C4-2B (cell line): ENCODE data around the gene PRKG1.

Experiments
- H3K27ac ChIP-seq: fragments of 450-650 bp; 2 replicates; pipeline ENCODE4 v1.5.1; 2017
- ZFX ChIP-seq: fragments of 450-650 bp; IDR thresholded peaks from 2 replicates; pipeline ENCODE4 v1.6.1; 2017
- TF ChIP-seq, protein P1 (sequence below): fragments of 450-650 bp; conservative IDR thresholded peaks from 2 replicates; pipeline ENCODE4 v1.5.1; 2017; ENCODE audit warnings: mild to moderate bottlenecking

The PRKG1 gene

DNA sequence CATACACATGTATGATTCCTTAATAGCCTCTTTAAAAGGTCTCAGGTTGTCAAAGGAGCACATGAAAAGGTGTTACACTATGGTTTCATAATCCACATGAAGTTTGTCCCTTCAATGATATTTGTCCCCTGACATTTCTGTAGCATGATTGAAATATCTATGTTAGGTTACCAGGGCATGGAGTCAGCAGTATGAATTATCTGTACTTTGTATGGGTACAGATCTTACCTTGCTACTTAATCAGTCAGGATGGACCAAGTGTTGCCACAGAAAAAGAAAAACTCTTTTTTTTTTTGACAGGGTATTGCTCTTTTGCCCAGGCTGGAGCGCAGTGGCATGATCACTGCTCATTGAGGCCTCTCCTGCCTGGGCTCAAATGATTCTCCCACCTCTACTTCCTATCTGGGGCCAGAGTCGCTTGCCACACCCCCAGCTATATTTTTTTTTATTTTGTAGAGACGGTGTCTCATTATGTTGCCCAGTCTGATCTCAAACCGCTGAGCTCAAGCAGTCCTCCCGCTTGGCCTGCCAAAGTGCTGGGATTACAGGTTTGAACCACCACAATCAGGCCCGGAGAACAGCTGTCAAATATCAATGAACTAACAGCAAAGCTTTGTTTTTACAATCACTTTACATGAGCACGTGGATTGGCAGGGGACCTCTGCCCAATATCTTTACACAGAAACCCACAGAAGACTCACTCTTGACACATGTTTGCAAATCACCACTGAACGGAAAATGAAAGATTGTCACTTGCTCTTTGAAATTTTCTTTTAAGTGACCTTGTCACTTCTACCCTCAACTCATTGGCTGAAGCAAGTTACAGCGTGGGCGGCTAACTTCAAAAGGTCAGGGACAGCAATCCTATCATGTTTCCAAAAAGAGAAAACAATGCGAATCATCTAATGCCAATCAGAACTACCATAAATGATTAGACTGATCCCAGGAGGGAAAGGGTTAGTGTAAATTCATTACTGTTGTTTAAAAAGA lies 140.2 kb downstream of the PRKG1 start:
- H3K27ac ChIP-seq, result no peak overlapping the region
- TF ChIP-seq ZFX, result no peak
- TF ChIP-seq, protein P1, sequence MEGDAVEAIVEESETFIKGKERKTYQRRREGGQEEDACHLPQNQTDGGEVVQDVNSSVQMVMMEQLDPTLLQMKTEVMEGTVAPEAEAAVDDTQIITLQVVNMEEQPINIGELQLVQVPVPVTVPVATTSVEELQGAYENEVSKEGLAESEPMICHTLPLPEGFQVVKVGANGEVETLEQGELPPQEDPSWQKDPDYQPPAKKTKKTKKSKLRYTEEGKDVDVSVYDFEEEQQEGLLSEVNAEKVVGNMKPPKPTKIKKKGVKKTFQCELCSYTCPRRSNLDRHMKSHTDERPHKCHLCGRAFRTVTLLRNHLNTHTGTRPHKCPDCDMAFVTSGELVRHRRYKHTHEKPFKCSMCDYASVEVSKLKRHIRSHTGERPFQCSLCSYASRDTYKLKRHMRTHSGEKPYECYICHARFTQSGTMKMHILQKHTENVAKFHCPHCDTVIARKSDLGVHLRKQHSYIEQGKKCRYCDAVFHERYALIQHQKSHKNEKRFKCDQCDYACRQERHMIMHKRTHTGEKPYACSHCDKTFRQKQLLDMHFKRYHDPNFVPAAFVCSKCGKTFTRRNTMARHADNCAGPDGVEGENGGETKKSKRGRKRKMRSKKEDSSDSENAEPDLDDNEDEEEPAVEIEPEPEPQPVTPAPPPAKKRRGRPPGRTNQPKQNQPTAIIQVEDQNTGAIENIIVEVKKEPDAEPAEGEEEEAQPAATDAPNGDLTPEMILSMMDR, result no peak

DNA sequence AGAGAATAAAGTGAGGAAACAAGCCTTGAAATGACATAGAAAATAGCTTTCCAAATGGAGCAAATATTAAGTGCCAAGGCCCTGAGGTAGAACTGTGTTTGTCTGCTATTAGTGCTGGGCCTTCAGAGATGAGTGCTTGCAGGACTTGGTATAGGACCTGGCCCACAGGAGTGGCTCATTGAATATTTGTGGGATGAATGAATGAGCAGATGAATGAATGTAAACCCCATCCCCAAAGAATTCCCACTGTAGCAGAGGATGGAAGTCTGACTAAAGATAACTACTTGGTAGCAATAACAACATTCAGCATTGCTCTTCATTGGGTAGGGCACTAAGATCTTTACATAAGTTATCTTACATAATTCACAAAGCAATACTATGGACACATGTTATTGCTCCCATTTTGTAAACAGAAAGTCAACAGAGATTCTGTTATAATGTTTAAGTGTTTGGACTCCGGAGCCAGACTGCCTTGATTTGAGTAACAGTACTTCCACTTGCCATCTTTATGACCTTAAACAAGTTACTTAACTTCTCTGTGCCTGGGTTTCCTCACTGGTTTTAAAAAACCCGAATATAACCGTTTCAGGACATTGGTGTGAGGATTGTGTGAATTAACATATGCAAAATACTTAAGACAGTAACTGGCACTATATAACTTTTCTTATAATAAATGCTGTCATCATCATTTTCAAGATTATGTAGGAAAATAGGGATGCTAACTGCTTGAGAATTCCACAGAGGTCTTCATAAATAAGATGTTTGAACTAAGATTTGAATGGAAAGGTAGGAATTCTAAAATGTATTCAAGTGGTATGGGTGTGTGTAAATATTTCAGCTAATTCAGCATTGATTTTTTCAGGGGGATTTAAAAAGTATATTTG lies 141.9 kb downstream of the PRKG1 start:
- no peak overlapping the region for H3K27ac ChIP-seq
- no peak for TF ChIP-seq ZFX
- TF ChIP-seq, protein P1, result no peak

GRCh38 chr10:51217505-51217904 lies 143.2 kb downstream of the PRKG1 start:
- TF ChIP-seq ZFX, result no peak
- TF ChIP-seq, protein P1, result no peak
- H3K27ac ChIP-seq, result no peak overlapping the region

DNA sequence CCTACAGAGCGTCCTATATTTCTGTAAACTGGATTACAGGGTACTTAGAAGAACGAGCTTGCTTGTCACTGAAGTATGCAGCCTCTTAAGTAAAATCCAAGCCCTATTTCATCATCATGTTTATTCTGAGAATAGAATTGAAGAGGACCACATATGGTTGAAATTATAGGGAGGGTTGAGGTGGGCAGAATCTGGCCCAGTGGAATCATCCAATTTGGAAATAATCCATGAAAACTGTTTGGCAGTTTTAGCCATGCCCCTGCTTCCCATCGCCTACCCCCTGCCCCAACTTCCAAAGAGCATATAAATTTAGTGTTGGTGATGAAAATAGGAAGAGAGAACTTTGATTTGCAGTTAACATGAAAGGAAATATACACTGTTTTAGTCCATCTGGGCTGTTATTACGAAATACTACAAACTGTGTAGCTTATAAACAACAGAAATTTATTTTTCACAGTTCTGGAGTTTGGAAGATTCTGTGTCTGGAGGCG lies 150.4 kb downstream of the PRKG1 start:
- no peak overlapping the region for H3K27ac ChIP-seq
- TF ChIP-seq, protein P1, result no peak
- no peak for TF ChIP-seq ZFX

- no peak for TF ChIP-seq ZFX
- TF ChIP-seq, protein P1, result no peak
- no peak overlapping the region for H3K27ac ChIP-seq
These were observed 153.8 kb downstream of the PRKG1 start for GRCh38 chr10:51227897-51228713.

DNA sequence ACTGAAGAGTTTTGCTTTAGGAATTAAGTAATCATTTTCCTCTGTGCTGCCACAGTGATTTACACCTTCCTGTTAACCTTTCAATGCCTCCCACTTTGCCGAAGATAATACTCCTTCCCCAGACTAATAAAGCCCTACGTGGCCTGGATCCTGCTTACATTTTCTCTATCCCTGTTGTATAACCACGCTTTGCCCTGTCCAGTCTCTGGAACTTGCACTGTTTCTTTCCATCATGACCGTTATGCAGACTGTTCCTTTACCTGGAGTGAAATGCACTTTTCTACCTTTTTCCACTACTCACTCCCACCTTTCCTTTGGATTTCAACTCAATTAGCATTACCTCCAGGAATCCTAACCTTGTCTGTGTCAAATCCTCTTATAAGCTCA lies 154.4 kb downstream of the PRKG1 start:
- H3K27ac ChIP-seq, result no peak overlapping the region
- TF ChIP-seq, protein P1, result no peak
- TF ChIP-seq ZFX, result no peak
